Astrocyte (in vitro differentiated cells and primary cell): ENCODE results near the gene TSPAN33. TPM values are rescaled to one million over a fixed set of nuclear protein-coding genes. Genes with fewer than 3 reads are reported as not detected.

Experiments used
- DNase-seq: peaks from one replicate; pipeline ENCODE4 v3.0.0-alpha.2; 2010; ENCODE audit warnings: low read depth
- FAIRE-seq: peaks from 2 replicates; lab custom pipeline; 2011; peaks lifted over from hg19 to GRCh38; lab: Jason Lieb, UNC
- H2AFZ ChIP-seq: 2 replicates; pipeline ENCODE4 v1.6.0; 2012; ENCODE audit warnings: low read depth, low read length, inconsistent platforms
- H3K27ac ChIP-seq: 2 replicates; pipeline ENCODE4 v1.5.1; 2011; ENCODE audit warnings: low read depth, low read length, inconsistent platforms
- H3K27me3 ChIP-seq: 2 replicates; pipeline ENCODE4 v1.6.0; 2011; ENCODE audit warnings: low read length, inconsistent platforms; ENCODE audit not compliant: insufficient read depth
- H3K36me3 ChIP-seq: 2 replicates; pipeline ENCODE4 v1.5.1; 2011; ENCODE audit warnings: low read length, inconsistent platforms; ENCODE audit not compliant: insufficient read depth
- H3K4me1 ChIP-seq: 2 replicates; pipeline ENCODE4 v1.5.1; 2011; ENCODE audit warnings: low read length, inconsistent platforms; ENCODE audit not compliant: insufficient read depth
- H3K4me2 ChIP-seq: 2 replicates; pipeline ENCODE4 v1.6.0; 2012; ENCODE audit warnings: low read length, inconsistent platforms
- H3K4me3 ChIP-seq: 2 replicates; pipeline ENCODE4 v1.5.1; 2011; ENCODE audit warnings: low read depth, mild to moderate bottlenecking, low read length, inconsistent platforms; ENCODE audit not compliant: insufficient read depth
- H3K79me2 ChIP-seq: 2 replicates; pipeline ENCODE4 v1.6.0; 2012; ENCODE audit warnings: mild to moderate bottlenecking, low read length, inconsistent platforms; ENCODE audit not compliant: insufficient read depth
- H3K9ac ChIP-seq: 2 replicates; pipeline ENCODE4 v1.6.0; 2012; ENCODE audit warnings: mild to moderate bottlenecking, low read length, inconsistent platforms
- H3K9me3 ChIP-seq: 2 replicates; pipeline ENCODE4 v1.5.1; 2012; ENCODE audit warnings: low read depth, mild to moderate bottlenecking, low read length, inconsistent platforms; ENCODE audit not compliant: insufficient read depth
- H4K20me1 ChIP-seq: 2 replicates; pipeline ENCODE4 v1.6.0; 2012; ENCODE audit warnings: low read length, inconsistent platforms; ENCODE audit not compliant: insufficient read depth
- H3K27ac Mint-ChIP-seq: one replicate; pipeline ENCODE4 v1.8.0; 2021; ENCODE audit warnings: mild to moderate bottlenecking, mixed read lengths; ENCODE audit not compliant: unreplicated experiment
- H3K27me3 Mint-ChIP-seq: one replicate; pipeline ENCODE4 v1.8.0; 2021; ENCODE audit warnings: low read depth, mixed read lengths; ENCODE audit not compliant: unreplicated experiment
- H3K36me3 Mint-ChIP-seq: one replicate; pipeline ENCODE4 v1.8.0; 2021; ENCODE audit warnings: low read depth, mixed read lengths; ENCODE audit not compliant: unreplicated experiment
- H3K4me1 Mint-ChIP-seq: one replicate; pipeline ENCODE4 v1.8.0; 2021; ENCODE audit warnings: low read depth, mixed read lengths; ENCODE audit not compliant: unreplicated experiment
- H3K4me3 Mint-ChIP-seq: one replicate; pipeline ENCODE4 v1.8.0; 2021; ENCODE audit warnings: mild to moderate bottlenecking, moderate library complexity, mixed read lengths; ENCODE audit not compliant: unreplicated experiment
- H3K9me3 Mint-ChIP-seq: one replicate; pipeline ENCODE4 v1.8.0; 2021; ENCODE audit warnings: mild to moderate bottlenecking, mixed read lengths; ENCODE audit not compliant: unreplicated experiment
- EZH2 ChIP-seq: IDR thresholded peaks from 2 replicates; pipeline ENCODE4 v1.6.1; 2012; ENCODE audit warnings: mild to moderate bottlenecking, low read length, inconsistent platforms; ENCODE audit not compliant: insufficient read depth
- total RNA-seq: library from RNA; stranded (reverse); gene quantifications from 2 replicates; pipeline ENCODE4 v1.2.1, GENCODE V29; 2021
- TF ChIP-seq, protein P1 (sequence below): IDR thresholded peaks from 2 replicates; pipeline ENCODE4 v1.5.1; 2011; ENCODE audit warnings: low read depth, mild to moderate bottlenecking, inconsistent platforms, low read length, moderate library complexity; ENCODE audit not compliant: insufficient read depth

Gene TSPAN33
- total RNA-seq, 1 donor from 2014 or later: 6.5 TPM

DNA sequence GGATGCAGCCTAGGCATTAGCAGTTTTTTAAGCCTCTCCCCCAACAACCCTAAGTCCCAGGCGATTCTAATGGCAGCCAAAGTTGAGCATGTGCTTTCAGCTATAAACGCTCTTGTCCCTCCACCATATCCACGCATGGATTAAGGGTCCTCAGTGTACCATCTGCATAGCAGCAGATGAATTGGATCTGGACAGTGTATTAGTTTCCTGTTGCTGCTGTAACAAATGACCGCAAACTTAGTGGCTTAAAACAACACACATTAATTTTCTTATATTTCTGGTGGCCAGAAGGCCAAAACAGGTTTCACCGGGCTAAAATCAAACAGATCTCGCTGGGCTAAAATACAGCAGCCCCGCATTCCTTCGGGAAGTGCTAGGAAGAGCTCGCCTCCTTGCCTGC is 13.1 kb downstream of the TSPAN33 start:
- DNase-seq (no peak), FAIRE-seq (no peak)
- H3K4me1 ChIP-seq: no peaks in the 10 kb centered on the region
- no peak overlapping the region for H3K4me3 Mint-ChIP-seq
- H3K27me3 Mint-ChIP-seq: no peaks in the 10 kb centered on the region
- peaks cover 2% of the 10 kb centered on the region for H3K9me3 Mint-ChIP-seq
- H3K27ac Mint-ChIP-seq: no peak overlapping the region
- no peak overlapping the region for H3K27ac ChIP-seq
- TF ChIP-seq EZH2: no peak
- TF ChIP-seq, protein P1, sequence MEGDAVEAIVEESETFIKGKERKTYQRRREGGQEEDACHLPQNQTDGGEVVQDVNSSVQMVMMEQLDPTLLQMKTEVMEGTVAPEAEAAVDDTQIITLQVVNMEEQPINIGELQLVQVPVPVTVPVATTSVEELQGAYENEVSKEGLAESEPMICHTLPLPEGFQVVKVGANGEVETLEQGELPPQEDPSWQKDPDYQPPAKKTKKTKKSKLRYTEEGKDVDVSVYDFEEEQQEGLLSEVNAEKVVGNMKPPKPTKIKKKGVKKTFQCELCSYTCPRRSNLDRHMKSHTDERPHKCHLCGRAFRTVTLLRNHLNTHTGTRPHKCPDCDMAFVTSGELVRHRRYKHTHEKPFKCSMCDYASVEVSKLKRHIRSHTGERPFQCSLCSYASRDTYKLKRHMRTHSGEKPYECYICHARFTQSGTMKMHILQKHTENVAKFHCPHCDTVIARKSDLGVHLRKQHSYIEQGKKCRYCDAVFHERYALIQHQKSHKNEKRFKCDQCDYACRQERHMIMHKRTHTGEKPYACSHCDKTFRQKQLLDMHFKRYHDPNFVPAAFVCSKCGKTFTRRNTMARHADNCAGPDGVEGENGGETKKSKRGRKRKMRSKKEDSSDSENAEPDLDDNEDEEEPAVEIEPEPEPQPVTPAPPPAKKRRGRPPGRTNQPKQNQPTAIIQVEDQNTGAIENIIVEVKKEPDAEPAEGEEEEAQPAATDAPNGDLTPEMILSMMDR: no peak
- H3K4me2 ChIP-seq: no peak overlapping the region
- no peak overlapping the region for H3K4me3 ChIP-seq
- no peaks in the 10 kb centered on the region for H3K36me3 Mint-ChIP-seq
- H3K9ac ChIP-seq: no peak overlapping the region
- H3K27me3 ChIP-seq: peaks cover 4% of the 10 kb centered on the region
- no peaks in the 10 kb centered on the region for H3K79me2 ChIP-seq
- no peaks in the 10 kb centered on the region for H3K9me3 ChIP-seq
- no peak overlapping the region for H2AFZ ChIP-seq
- H4K20me1 ChIP-seq: no peaks in the 10 kb centered on the region
- no peaks in the 10 kb centered on the region for H3K4me1 Mint-ChIP-seq
- H3K36me3 ChIP-seq: no peaks in the 10 kb centered on the region

- no peaks in the 10 kb centered on the region for H3K4me1 ChIP-seq
- H3K4me2 ChIP-seq: no peak overlapping the region
- peaks cover 4% of the 10 kb centered on the region for H3K27me3 ChIP-seq
- no peak overlapping the region for H3K9ac ChIP-seq
- H3K27me3 Mint-ChIP-seq: no peaks in the 10 kb centered on the region
- no peak overlapping the region for H2AFZ ChIP-seq
- H3K4me1 Mint-ChIP-seq: no peaks in the 10 kb centered on the region
- H3K79me2 ChIP-seq: no peaks in the 10 kb centered on the region
- no peaks in the 10 kb centered on the region for H3K36me3 ChIP-seq
- no peaks in the 10 kb centered on the region for H3K9me3 ChIP-seq
- DNase-seq (no peak), FAIRE-seq (no peak)
- H3K27ac Mint-ChIP-seq: no peak overlapping the region
- no peak overlapping the region for H3K4me3 Mint-ChIP-seq
- TF ChIP-seq, protein P1: no peak
- TF ChIP-seq EZH2: no peak
- H3K9me3 Mint-ChIP-seq: peaks cover 2% of the 10 kb centered on the region
- no peak overlapping the region for H3K27ac ChIP-seq
- no peak overlapping the region for H3K4me3 ChIP-seq
- no peaks in the 10 kb centered on the region for H4K20me1 ChIP-seq
- no peaks in the 10 kb centered on the region for H3K36me3 Mint-ChIP-seq
Measured at GRCh38 chr7:129159539-129159938, 15.0 kb downstream of the TSPAN33 start.

DNA sequence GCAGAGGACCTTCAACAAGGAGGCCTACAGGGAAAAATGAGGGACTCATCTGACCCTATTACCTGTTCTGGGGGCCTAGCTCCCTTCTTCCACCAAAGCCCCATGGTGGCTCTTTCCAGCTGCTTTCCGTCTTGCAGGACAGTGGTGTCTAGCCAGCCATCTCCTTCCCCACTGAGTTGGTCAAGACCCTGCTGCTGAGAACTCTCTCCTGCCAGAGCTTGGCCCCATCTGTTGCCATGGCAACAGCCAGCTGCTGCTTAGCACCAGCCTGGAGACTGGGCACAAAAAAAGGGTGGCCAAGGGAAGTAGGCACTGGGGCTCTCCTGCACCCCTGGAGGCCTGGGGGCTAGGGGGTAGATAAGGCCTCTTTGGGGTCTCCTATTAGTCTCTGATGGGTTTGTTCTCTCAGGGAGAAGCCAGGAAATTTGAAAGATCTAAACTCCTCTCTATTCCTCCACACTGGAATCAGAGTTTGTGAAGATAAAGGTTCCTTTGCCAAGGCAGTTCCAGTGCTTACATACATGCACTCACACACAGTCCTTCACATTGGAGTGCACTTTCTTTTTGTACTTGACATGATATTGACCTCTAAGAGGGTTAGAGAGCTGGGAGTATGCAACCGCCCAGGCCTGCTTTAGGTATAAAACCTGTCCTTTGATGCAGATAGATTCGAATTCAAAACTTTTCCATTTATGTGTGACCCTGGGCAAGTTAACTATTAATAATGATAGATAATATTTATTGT is 15.8 kb downstream of the TSPAN33 start:
- no peaks in the 10 kb centered on the region for H3K36me3 ChIP-seq
- H3K27ac ChIP-seq: no peak overlapping the region
- TF ChIP-seq EZH2: no peak
- TF ChIP-seq, protein P1: no peak
- Mint-ChIP-seq H3K27ac (no peak overlapping the region), H3K27me3 (no peaks in the 10 kb centered on the region), H3K4me3 (no peak overlapping the region), H3K9me3 (peaks cover 2% of the 10 kb centered on the region), H3K4me1 (no peaks in the 10 kb centered on the region), H3K36me3 (no peaks in the 10 kb centered on the region)
- peaks cover 4% of the 10 kb centered on the region for H3K27me3 ChIP-seq
- no peak overlapping the region for H2AFZ ChIP-seq
- no peak for DNase-seq
- no peak overlapping the region for H3K4me2 ChIP-seq
- H3K9ac ChIP-seq: no peak overlapping the region
- H3K9me3 ChIP-seq: no peaks in the 10 kb centered on the region
- FAIRE-seq: no peak
- H3K4me3 ChIP-seq: no peak overlapping the region
- no peaks in the 10 kb centered on the region for H3K4me1 ChIP-seq
- H4K20me1 ChIP-seq: no peaks in the 10 kb centered on the region
- no peaks in the 10 kb centered on the region for H3K79me2 ChIP-seq
